ENCODE data around the gene CNTNAP2. TPM values are rescaled to one million over a fixed set of nuclear protein-coding genes. Genes with fewer than 3 reads are reported as not detected.
"Not testable (repeated sequence)": the region's sequence is repeated elsewhere in the genome, so short reads cannot be mapped to it uniquely, and the experiment has no call there.

The CNTNAP2 gene
- polyA plus RNA-seq, 4 donors: 0.54 to 10.1 (median 2.6) TPM

DNA sequence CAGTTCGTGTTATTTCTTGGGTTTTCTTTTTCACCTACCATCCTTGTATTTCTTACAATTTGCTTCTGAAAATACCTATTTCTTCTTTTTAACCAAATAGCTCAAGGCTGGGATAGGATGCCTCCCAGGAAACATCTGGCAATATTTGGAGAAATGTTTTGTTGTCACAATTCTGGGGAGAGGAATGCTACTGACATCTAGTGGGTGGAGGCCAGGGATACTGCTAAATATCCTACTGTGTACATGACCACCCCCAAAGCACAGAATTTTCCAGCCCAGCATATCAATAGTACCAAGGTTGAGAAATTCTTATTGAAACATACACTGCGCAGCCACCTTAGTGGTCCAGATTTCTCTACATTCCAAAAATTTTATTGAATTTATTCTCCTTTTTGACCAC, 55.5 kb downstream of the CNTNAP2 start:
- 60 to 86% (median 75%) methylated on average over 2 of the region's 2 CpGs for WGBS, 3 donors
- Histone ChIP-seq H3K27ac (ENCODE audit: low read depth in 1 of 3, low read length in 2 of 3) (no peak overlapping the region), H3K27me3 (ENCODE audit: control insufficient read depth in 3 of 3, insufficient read depth in 3 of 3, low read length in 3 of 3) (no peaks in the 10 kb centered on the region), H3K4me1 (ENCODE audit: control insufficient read depth in 3 of 3, insufficient read depth in 2 of 3, low read depth in 1 of 3, low read length in 2 of 3) (no peaks in the 10 kb centered on the region), H3K4me3 (ENCODE audit: low read depth in 1 of 3, low read length in 3 of 3) (no peak overlapping the region), H3K9me3 (ENCODE audit: control insufficient read depth in 2 of 2, insufficient read depth in 1 of 2, low read depth in 1 of 2, low read length in 1 of 2) (peaks cover 0 to 1% of the 10 kb centered on the region in 2 donors), H3K36me3 (ENCODE audit: control insufficient read depth in 3 of 3, insufficient read depth in 2 of 3, low read depth in 1 of 3, low read length in 3 of 3) (no peaks in the 10 kb centered on the region)
- DNase-seq (no peak), FAIRE-seq (no peak)

DNA sequence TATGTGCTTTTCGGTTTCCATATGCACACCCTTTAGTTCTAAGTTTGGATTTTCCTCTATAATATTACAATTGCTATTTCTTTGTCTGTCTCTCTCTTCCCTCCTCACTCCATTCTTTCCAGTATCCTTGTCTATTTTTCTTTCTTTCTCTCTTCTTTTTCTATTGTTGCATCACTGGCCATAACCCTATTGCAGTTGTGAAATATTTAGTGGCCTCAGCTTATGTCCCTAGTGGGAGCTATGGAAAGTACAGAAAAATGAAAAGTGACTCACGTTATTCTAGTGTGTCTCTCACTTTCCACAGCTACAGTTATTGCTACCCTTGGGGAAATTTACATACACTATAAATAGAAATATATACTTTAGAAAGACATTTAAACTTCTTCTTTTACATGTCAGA, 59.1 kb downstream of the CNTNAP2 start:
- no peaks in the 10 kb centered on the region for H3K4me1 ChIP-seq (ENCODE audit: control insufficient read depth in 3 of 3, insufficient read depth in 2 of 3, low read depth in 1 of 3, low read length in 2 of 3)
- DNase-seq: no peak
- 67 to 79% (median 69%) methylated on average over 2 of the region's 2 CpGs for WGBS, 3 donors

DNA sequence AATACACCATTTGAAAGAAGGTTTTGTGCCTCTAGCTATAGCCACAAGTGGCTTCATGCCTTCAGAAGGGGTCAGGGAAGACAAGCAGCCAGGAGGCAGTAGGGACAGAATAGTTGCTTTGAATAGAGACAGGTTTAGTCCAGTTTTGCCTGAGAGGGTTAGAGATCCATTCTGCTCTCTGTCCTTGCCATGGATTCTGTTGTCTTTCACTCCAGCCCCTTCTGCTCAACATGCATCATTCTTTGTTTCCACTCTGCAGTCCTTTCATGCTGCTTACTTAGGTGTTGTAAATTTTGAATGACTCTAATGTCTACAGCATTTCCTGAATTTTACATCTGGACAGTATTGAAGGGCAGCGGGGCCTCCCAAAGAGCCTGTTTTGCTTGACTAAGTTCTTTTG, 60.3 kb downstream of the CNTNAP2 start:
- no peak for FAIRE-seq
- Histone ChIP-seq H3K27ac (ENCODE audit: low read depth in 1 of 3, low read length in 2 of 3) (no peak overlapping the region), H3K9me3 (ENCODE audit: control insufficient read depth in 2 of 2, insufficient read depth in 1 of 2, low read depth in 1 of 2, low read length in 1 of 2) (no peaks in the 10 kb centered on the region), H3K27me3 (ENCODE audit: control insufficient read depth in 3 of 3, insufficient read depth in 3 of 3, low read length in 3 of 3) (no peaks in the 10 kb centered on the region), H3K4me3 (ENCODE audit: low read depth in 1 of 3, low read length in 3 of 3) (no peak overlapping the region), H3K4me1 (ENCODE audit: control insufficient read depth in 3 of 3, insufficient read depth in 2 of 3, low read depth in 1 of 3, low read length in 2 of 3) (no peaks in the 10 kb centered on the region), H3K36me3 (ENCODE audit: control insufficient read depth in 3 of 3, insufficient read depth in 2 of 3, low read depth in 1 of 3, low read length in 3 of 3) (no peaks in the 10 kb centered on the region)
- no peak for DNase-seq
- 56 to 89% (median 61%) methylated on average over 1 of the region's 1 CpG for WGBS, 3 donors

More for the DNA sequence above, 59.1 kb downstream of the CNTNAP2 start:
- no peak for FAIRE-seq
- Histone ChIP-seq H3K9me3 (ENCODE audit: control insufficient read depth in 2 of 2, insufficient read depth in 1 of 2, low read depth in 1 of 2, low read length in 1 of 2) (no peaks in the 10 kb centered on the region), H3K27ac (ENCODE audit: low read depth in 1 of 3, low read length in 2 of 3) (no peak overlapping the region), H3K4me3 (ENCODE audit: low read depth in 1 of 3, low read length in 3 of 3) (no peak overlapping the region), H3K27me3 (ENCODE audit: control insufficient read depth in 3 of 3, insufficient read depth in 3 of 3, low read length in 3 of 3) (no peaks in the 10 kb centered on the region), H3K36me3 (ENCODE audit: control insufficient read depth in 3 of 3, insufficient read depth in 2 of 3, low read depth in 1 of 3, low read length in 3 of 3) (no peaks in the 10 kb centered on the region)

DNA sequence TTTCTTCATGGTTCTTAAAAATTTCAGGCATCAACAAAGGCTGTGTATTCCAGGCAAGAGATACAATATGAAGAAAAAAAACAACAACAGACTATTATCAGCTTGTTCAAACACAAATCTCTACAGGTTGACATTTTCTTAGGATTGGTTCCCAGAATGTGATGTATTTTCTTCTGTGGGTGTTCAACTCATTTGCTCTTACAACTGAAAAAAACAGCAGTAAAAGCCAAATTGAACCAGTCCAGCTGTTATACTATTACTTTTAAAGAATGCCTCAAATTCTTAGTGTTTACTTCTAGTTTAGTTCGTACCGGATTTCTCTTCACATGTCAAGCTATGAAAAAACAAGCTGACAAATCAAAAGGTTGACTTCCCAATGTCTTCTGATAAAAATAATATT, 60.7 kb downstream of the CNTNAP2 start:
- Histone ChIP-seq H3K36me3 (ENCODE audit: control insufficient read depth in 3 of 3, insufficient read depth in 2 of 3, low read depth in 1 of 3, low read length in 3 of 3) (no peaks in the 10 kb centered on the region), H3K4me1 (ENCODE audit: control insufficient read depth in 3 of 3, insufficient read depth in 2 of 3, low read depth in 1 of 3, low read length in 2 of 3) (no peaks in the 10 kb centered on the region), H3K9me3 (ENCODE audit: control insufficient read depth in 2 of 2, insufficient read depth in 1 of 2, low read depth in 1 of 2, low read length in 1 of 2) (no peaks in the 10 kb centered on the region), H3K27me3 (ENCODE audit: control insufficient read depth in 3 of 3, insufficient read depth in 3 of 3, low read length in 3 of 3) (no peaks in the 10 kb centered on the region), H3K27ac (ENCODE audit: low read depth in 1 of 3, low read length in 2 of 3) (no peak overlapping the region), H3K4me3 (ENCODE audit: low read depth in 1 of 3, low read length in 3 of 3) (no peak overlapping the region)
- FAIRE-seq: no peak
- no peak for DNase-seq
- 65 to 80% (median 80%) methylated on average over 2 of the region's 2 CpGs for WGBS, 3 donors

DNA sequence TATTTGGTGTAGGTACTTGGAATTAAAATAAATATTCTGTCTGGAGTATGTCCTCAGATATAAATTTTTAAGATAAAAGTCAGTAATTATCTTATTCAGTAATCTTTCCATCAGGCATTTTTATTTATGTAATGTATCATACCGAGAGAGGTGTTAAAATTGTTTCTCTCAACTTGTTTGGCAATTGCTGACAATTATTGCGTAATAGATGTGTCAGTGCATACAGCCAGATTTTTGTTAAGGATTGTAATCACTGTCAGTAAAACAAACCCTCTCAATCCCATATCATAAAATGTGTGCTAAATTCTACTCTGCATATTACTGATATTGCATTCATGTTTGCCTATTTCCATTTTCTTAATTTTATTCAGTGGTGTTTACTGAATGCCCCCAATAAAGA, 69.2 kb downstream of the CNTNAP2 start:
- FAIRE-seq: no peak
- DNase-seq: no peak
- no peaks in the 10 kb centered on the region for H3K36me3 ChIP-seq (ENCODE audit: control insufficient read depth in 3 of 3, insufficient read depth in 2 of 3, low read depth in 1 of 3, low read length in 3 of 3)
- H3K27ac ChIP-seq (ENCODE audit: low read depth in 1 of 3, low read length in 2 of 3): no peak overlapping the region
- H3K9me3 ChIP-seq (ENCODE audit: control insufficient read depth in 2 of 2, insufficient read depth in 1 of 2, low read depth in 1 of 2, low read length in 1 of 2): no peaks in the 10 kb centered on the region
- 65 to 72% (median 71%) methylated on average over 2 of the region's 2 CpGs for WGBS, 3 donors
- no peak overlapping the region for H3K4me3 ChIP-seq (ENCODE audit: low read depth in 1 of 3, low read length in 3 of 3)
- H3K27me3 ChIP-seq (ENCODE audit: control insufficient read depth in 3 of 3, insufficient read depth in 3 of 3, low read length in 3 of 3): no peaks in the 10 kb centered on the region
- H3K4me1 ChIP-seq (ENCODE audit: control insufficient read depth in 3 of 3, insufficient read depth in 2 of 3, low read depth in 1 of 3, low read length in 2 of 3): no peaks in the 10 kb centered on the region

DNA sequence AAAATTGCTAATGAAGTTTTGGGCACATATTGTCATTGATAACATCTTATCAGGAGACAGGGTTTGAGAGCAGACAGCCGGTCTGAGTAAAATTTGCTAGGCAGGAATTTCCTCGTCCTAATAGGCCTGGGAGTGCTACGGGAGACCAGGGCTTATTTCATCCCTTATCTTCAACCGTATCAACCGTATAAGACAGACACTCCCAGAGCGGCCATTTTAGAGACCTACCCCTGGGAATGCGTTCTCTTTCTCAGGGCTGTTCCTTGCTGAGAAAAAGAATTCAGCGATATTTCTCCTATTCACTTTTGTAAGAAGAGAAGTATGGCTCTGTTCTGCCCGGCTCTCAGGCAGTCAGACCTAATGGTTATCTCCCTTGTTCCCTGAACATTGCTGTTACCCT, 74.8 kb downstream of the CNTNAP2 start:
- FAIRE-seq; H3K36me3 ChIP-seq (ENCODE audit: control insufficient read depth in 3 of 3, insufficient read depth in 2 of 3, low read depth in 1 of 3, low read length in 3 of 3); H3K27ac ChIP-seq (ENCODE audit: low read depth in 1 of 3, low read length in 2 of 3); H3K4me1 ChIP-seq (ENCODE audit: control insufficient read depth in 3 of 3, insufficient read depth in 2 of 3, low read depth in 1 of 3, low read length in 2 of 3); H3K4me3 ChIP-seq (ENCODE audit: low read depth in 1 of 3, low read length in 3 of 3); H3K27me3 ChIP-seq (ENCODE audit: control insufficient read depth in 3 of 3, insufficient read depth in 3 of 3, low read length in 3 of 3); DNase-seq: not testable (repeated sequence)
- WGBS, 3 donors: 74 to 88% (median 79%) methylated on average over 9 of the region's 9 CpGs
- H3K9me3 ChIP-seq (ENCODE audit: control insufficient read depth in 2 of 2, insufficient read depth in 1 of 2, low read depth in 1 of 2, low read length in 1 of 2): peaks cover 0 to 14% of the 10 kb centered on the region in 2 donors

DNA sequence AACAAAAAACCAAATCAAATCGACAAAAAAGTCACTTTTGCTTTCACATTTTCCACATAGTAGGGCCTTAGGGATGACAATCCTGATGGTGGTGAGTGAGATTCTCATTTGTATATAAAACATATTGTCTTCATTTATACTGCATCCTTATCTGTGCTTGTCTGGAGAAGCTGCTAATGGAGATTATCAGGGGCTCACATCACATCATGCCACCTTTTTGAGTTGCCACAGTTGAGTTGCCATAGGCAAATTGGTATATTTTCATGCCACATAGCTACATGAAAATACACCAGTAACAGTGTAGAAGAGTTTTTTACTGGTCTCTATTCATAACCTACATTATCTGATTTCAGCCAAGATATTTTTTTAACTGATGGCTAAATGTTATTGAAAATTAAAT, 85.3 kb downstream of the CNTNAP2 start:
- Histone ChIP-seq H3K27ac (ENCODE audit: low read depth in 1 of 3, low read length in 2 of 3) (no peak overlapping the region), H3K9me3 (ENCODE audit: control insufficient read depth in 2 of 2, insufficient read depth in 1 of 2, low read depth in 1 of 2, low read length in 1 of 2) (no peaks in the 10 kb centered on the region), H3K4me1 (ENCODE audit: control insufficient read depth in 3 of 3, insufficient read depth in 2 of 3, low read depth in 1 of 3, low read length in 2 of 3) (no peaks in the 10 kb centered on the region), H3K27me3 (ENCODE audit: control insufficient read depth in 3 of 3, insufficient read depth in 3 of 3, low read length in 3 of 3) (no peaks in the 10 kb centered on the region), H3K4me3 (ENCODE audit: low read depth in 1 of 3, low read length in 3 of 3) (no peak overlapping the region), H3K36me3 (ENCODE audit: control insufficient read depth in 3 of 3, insufficient read depth in 2 of 3, low read depth in 1 of 3, low read length in 3 of 3) (no peaks in the 10 kb centered on the region)
- FAIRE-seq (no peak), DNase-seq (no peak)
- 26 to 83% (median 35%) methylated on average over 1 of the region's 1 CpG for WGBS, 3 donors

DNA sequence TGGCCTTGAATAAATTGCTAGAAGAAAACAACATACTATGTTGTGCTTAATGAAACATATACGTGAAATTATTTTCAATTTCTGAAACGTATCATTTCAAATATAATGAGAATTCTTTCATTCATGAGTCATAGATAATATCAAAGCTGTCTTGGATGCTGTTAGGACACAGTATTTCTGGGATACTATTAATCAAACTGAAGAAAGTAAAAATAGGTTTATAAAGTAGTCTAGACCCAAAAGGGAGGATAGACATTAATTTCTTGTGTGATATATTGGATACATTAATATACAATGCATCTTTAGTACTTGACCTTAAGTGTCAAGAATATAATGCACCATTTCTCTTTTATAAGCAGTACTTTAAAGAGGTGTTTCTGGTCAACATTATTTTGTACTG, 89.7 kb downstream of the CNTNAP2 start:
- no peaks in the 10 kb centered on the region for H3K4me1 ChIP-seq (ENCODE audit: control insufficient read depth in 3 of 3, insufficient read depth in 2 of 3, low read depth in 1 of 3, low read length in 2 of 3)
- DNase-seq: no peak
- 63 to 75% (median 73%) methylated on average over 2 of the region's 2 CpGs for WGBS, 3 donors
- no peak overlapping the region for H3K27ac ChIP-seq (ENCODE audit: low read depth in 1 of 3, low read length in 2 of 3)
- no peaks in the 10 kb centered on the region for H3K36me3 ChIP-seq (ENCODE audit: control insufficient read depth in 3 of 3, insufficient read depth in 2 of 3, low read depth in 1 of 3, low read length in 3 of 3)
- H3K4me3 ChIP-seq (ENCODE audit: low read depth in 1 of 3, low read length in 3 of 3): no peak overlapping the region
- no peaks in the 10 kb centered on the region for H3K27me3 ChIP-seq (ENCODE audit: control insufficient read depth in 3 of 3, insufficient read depth in 3 of 3, low read length in 3 of 3)
- no peaks in the 10 kb centered on the region for H3K9me3 ChIP-seq (ENCODE audit: control insufficient read depth in 2 of 2, insufficient read depth in 1 of 2, low read depth in 1 of 2, low read length in 1 of 2)
- no peak for FAIRE-seq

DNA sequence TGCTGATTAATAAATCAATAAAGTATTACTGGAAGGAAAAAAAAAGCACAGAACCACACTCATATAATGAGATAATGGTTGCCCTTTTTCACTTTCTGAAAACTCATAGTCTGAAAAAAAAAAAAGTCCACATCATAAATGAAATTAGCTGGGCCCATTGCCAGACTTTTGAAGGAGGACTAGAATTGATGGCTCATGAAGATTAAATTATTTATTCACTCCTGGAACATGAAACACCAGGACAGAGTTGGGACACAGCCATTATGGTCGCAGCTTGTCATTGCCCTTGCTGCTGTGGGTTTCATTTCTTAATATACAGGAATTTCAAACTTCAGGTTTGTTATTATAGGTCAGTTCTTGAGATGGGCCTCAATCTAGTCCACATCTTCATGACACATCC, 91.9 kb downstream of the CNTNAP2 start:
- no peak overlapping the region for H3K27ac ChIP-seq (ENCODE audit: low read depth in 1 of 3, low read length in 2 of 3)
- H3K4me3 ChIP-seq (ENCODE audit: low read depth in 1 of 3, low read length in 3 of 3): no peak overlapping the region
- FAIRE-seq (no peak), DNase-seq (no peak)
- H3K4me1 ChIP-seq (ENCODE audit: control insufficient read depth in 3 of 3, insufficient read depth in 2 of 3, low read depth in 1 of 3, low read length in 2 of 3): no peaks in the 10 kb centered on the region
- H3K9me3 ChIP-seq (ENCODE audit: control insufficient read depth in 2 of 2, insufficient read depth in 1 of 2, low read depth in 1 of 2, low read length in 1 of 2): no peaks in the 10 kb centered on the region
- no peaks in the 10 kb centered on the region for H3K27me3 ChIP-seq (ENCODE audit: control insufficient read depth in 3 of 3, insufficient read depth in 3 of 3, low read length in 3 of 3)
- H3K36me3 ChIP-seq (ENCODE audit: control insufficient read depth in 3 of 3, insufficient read depth in 2 of 3, low read depth in 1 of 3, low read length in 3 of 3): no peaks in the 10 kb centered on the region
- 52 to 66% (median 62%) methylated on average over 1 of the region's 1 CpG for WGBS, 3 donors

Measured in small intestine (tissue), 7 donors.